DOHH2 (cell line): ENCODE data around the gene FRK.

Experiments used
- H3F3A ChIP-seq: fragments of 200-600 bp; sonication (generic), shearing (Covaris generic); 2 replicates; pipeline ENCODE4 v1.6.0; 2016; ENCODE audit warnings: antibody characterized with exemption, mild to moderate bottlenecking; ENCODE audit not compliant: control insufficient read depth, insufficient read depth
- H3K27ac ChIP-seq: fragments of 200-600 bp; sonication (generic); 2 replicates; pipeline ENCODE4 v1.5.1; 2014; ENCODE audit warnings: low read depth, mild to moderate bottlenecking, low read length, moderate library complexity
- H3K27me3 ChIP-seq: fragments of 200-600 bp; sonication (generic); 2 replicates; pipeline ENCODE4 v1.6.1; 2014; ENCODE audit warnings: mild to moderate bottlenecking, low read length, mixed read lengths; ENCODE audit not compliant: control insufficient read depth
- H3K36me3 ChIP-seq: fragments of 200-600 bp; sonication (generic); 2 replicates; pipeline ENCODE4 v1.6.1; 2014; ENCODE audit warnings: mild to moderate bottlenecking, low read length, moderate library complexity, mixed read lengths; ENCODE audit not compliant: control insufficient read depth
- H3K4me1 ChIP-seq: fragments of 200-600 bp; sonication (generic); 2 replicates; pipeline ENCODE4 v1.6.1; 2014; ENCODE audit warnings: mild to moderate bottlenecking, low read length, mixed read lengths; ENCODE audit not compliant: control insufficient read depth
- H3K4me2 ChIP-seq: fragments of 200-600 bp; sonication (generic); 2 replicates; pipeline ENCODE4 v1.6.0; 2014; ENCODE audit warnings: mild to moderate bottlenecking, low read length, moderate library complexity
- H3K4me3 ChIP-seq: fragments of 200-600 bp; sonication (generic); 2 replicates; pipeline ENCODE4 v1.5.1; 2014; ENCODE audit warnings: mild to moderate bottlenecking, low read length, mixed read lengths
- H3K79me2 ChIP-seq: fragments of 200-600 bp; sonication (generic); 2 replicates; pipeline ENCODE4 v1.6.1; 2014; ENCODE audit warnings: mild to moderate bottlenecking, low read length, mixed read lengths; ENCODE audit not compliant: control insufficient read depth
- H3K9me2 ChIP-seq: fragments of 200-600 bp; sonication (generic); replicated peaks from 2 replicates; pipeline ENCODE4 v1.6.1; 2014; ENCODE audit warnings: mild to moderate bottlenecking, low read length, mixed read lengths; ENCODE audit not compliant: control insufficient read depth
- H3K9me3 ChIP-seq: fragments of 200-600 bp; sonication (generic); 2 replicates; pipeline ENCODE4 v1.6.1; 2014; ENCODE audit warnings: antibody characterized with exemption, low read length, mixed read lengths; ENCODE audit not compliant: control insufficient read depth, insufficient read depth
- H4K20me1 ChIP-seq: fragments of 200-600 bp; sonication (generic); 2 replicates; pipeline ENCODE4 v1.6.0; 2014; ENCODE audit warnings: low read depth, mild to moderate bottlenecking, antibody characterized with exemption, low read length, moderate library complexity; ENCODE audit not compliant: control insufficient read depth, insufficient read depth
- EZH2phosphoT487 ChIP-seq: fragments of 200-600 bp; sonication (generic); IDR thresholded peaks from 2 replicates; pipeline ENCODE4 v1.6.1; 2017; ENCODE audit warnings: borderline replicate concordance, mild to moderate bottlenecking, antibody characterized with exemption, low read length, moderate library complexity, mixed read lengths
- TF ChIP-seq, protein P1 (sequence below): fragments of 200-600 bp; sonication (generic); IDR thresholded peaks from one replicate; pipeline ENCODE4 v1.5.1; 2014; ENCODE audit warnings: antibody characterized with exemption, mild to moderate bottlenecking, low read depth, low read length; ENCODE audit not compliant: poor library complexity, severe bottlenecking

Gene FRK

DNA sequence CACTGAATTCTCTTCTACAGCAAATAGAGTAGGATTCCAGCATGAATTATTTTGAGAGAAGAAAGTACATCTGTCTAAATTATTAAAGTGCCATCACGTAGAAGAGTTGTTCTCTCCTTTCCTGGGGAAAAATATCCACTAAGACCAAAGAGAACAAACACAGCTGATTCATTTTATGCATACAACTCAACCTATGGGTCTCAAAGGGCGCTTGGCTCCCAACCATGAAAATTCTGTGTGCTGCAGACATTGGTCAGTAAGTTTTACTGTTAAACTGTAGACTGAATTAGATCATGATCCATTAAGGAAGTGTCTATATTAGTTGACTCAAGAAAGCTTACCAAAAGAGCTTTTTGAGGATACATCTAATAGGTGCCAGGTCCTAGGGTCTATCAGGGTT lies 83.5 kb downstream of the FRK start:
- Histone ChIP-seq H3K9me2 (no peaks in the 10 kb centered on the region), H3K27me3 (no peaks in the 10 kb centered on the region), H3K4me1 (no peaks in the 10 kb centered on the region), H3K27ac (no peak overlapping the region), H3K36me3 (no peaks in the 10 kb centered on the region), H3F3A (no peaks in the 10 kb centered on the region), H4K20me1 (no peaks in the 10 kb centered on the region), H3K4me3 (no peak overlapping the region), H3K9me3 (no peaks in the 10 kb centered on the region), H3K79me2 (no peaks in the 10 kb centered on the region), H3K4me2 (no peak overlapping the region)
- TF ChIP-seq EZH2phosphoT487: no peak
- TF ChIP-seq, protein P1, sequence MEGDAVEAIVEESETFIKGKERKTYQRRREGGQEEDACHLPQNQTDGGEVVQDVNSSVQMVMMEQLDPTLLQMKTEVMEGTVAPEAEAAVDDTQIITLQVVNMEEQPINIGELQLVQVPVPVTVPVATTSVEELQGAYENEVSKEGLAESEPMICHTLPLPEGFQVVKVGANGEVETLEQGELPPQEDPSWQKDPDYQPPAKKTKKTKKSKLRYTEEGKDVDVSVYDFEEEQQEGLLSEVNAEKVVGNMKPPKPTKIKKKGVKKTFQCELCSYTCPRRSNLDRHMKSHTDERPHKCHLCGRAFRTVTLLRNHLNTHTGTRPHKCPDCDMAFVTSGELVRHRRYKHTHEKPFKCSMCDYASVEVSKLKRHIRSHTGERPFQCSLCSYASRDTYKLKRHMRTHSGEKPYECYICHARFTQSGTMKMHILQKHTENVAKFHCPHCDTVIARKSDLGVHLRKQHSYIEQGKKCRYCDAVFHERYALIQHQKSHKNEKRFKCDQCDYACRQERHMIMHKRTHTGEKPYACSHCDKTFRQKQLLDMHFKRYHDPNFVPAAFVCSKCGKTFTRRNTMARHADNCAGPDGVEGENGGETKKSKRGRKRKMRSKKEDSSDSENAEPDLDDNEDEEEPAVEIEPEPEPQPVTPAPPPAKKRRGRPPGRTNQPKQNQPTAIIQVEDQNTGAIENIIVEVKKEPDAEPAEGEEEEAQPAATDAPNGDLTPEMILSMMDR: no peak

DNA sequence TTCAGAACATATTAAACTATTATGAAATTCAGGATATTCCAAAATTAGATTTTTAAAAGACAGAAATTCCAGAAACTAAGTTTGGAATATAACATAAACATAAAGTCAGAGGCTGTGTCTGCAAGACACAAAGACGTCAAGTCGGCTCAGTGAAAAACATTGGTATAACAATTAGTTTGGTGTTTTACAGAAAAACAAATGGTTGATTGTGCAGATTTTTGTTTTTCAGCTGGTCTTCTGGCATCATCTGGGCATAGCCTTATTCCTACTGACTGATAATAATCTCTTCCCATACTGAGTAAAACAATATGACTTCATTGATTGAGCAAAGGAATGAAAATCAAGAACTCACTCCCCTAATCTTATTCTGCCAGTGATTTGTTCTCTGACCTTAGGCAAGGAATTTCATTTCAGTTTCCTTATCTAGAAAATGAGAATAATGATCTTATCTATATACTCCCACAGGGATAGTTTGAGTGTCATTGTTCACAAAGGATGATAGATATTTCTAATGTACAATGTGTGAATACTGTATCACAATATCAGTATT lies 84.3 kb downstream of the FRK start:
- Histone ChIP-seq H3K36me3 (no peaks in the 10 kb centered on the region), H3K9me3 (no peaks in the 10 kb centered on the region), H3K27ac (no peak overlapping the region), H3F3A (no peaks in the 10 kb centered on the region), H3K4me2 (no peak overlapping the region), H3K9me2 (no peaks in the 10 kb centered on the region), H3K27me3 (no peaks in the 10 kb centered on the region), H3K4me3 (no peak overlapping the region), H4K20me1 (no peaks in the 10 kb centered on the region), H3K4me1 (no peaks in the 10 kb centered on the region), H3K79me2 (no peaks in the 10 kb centered on the region)
- no peak for TF ChIP-seq EZH2phosphoT487
- TF ChIP-seq, protein P1: no peak

DNA sequence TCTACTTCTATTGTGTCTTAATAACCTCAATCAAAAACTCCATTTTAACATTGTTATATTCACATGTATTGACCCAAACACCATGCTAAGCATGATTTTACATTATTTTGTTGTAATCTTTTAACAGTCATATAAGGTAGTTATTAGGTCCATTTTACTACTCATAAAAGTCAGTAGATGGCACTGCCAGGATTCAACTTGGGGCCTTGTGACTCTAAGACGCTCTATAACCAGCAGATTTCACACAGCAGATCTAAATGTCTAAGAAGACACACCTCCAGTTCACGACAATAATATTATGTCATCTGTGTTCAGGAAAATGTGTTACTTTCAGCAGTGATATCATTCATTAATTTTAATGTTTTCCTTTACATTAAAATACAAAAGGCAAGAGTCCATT lies 88.0 kb downstream of the FRK start:
- Histone ChIP-seq H3K27ac (no peak overlapping the region), H3K27me3 (no peaks in the 10 kb centered on the region), H3K79me2 (no peaks in the 10 kb centered on the region), H3K4me2 (no peak overlapping the region), H3K9me2 (no peaks in the 10 kb centered on the region), H3K4me3 (no peak overlapping the region), H3K4me1 (no peaks in the 10 kb centered on the region), H3F3A (no peaks in the 10 kb centered on the region), H3K36me3 (no peaks in the 10 kb centered on the region), H4K20me1 (no peaks in the 10 kb centered on the region), H3K9me3 (no peaks in the 10 kb centered on the region)
- TF ChIP-seq EZH2phosphoT487: no peak
- TF ChIP-seq, protein P1: no peak
